Dermis blood vessel endothelial cell (primary cell): Measurements from ENCODE around the gene TMEM170B. TPM values are rescaled to one million over a fixed set of nuclear protein-coding genes. Genes with fewer than 3 reads are reported as not detected.

Source experiments
- DNase-seq: peaks from one replicate; pipeline ENCODE4 v3.0.0; 2010
- total RNA-seq: library from RNA; depleted of rRNA; stranded (reverse); fragments of >200 nt; gene quantifications from 2 replicates; pipeline ENCODE4 v1.2.3, GENCODE V29; 2014

TMEM170B gene
- total RNA-seq, 1 donor from 2014 or later: 2.4 TPM

DNA sequence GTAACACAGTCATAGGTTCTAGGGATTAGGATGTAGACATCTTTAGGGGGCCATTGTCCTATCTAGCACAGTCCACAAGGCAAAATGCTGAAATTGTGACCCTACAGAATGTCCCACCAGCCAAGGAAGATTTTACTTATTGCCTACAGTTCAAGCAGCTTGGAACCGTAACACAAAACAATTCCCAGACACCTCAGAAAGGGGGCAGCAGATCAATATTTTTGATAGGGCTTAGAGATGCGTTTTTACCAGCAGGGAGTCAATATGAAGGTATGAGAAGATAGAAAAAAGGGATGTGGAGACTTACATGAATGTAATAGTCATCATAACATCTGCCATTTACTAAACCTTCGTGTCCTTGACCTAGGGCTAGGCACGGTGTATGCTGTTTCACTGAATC, 81.0 kb downstream of the TMEM170B start:
- peak; percentile 74 for DNase-seq

GRCh38 chr6:11621119-11621518, 83.6 kb downstream of the TMEM170B start:
- DNase-seq: no peak

GRCh38 chr6:11622156-11622555, 84.6 kb downstream of the TMEM170B start:
- peak; percentile 26 for DNase-seq

- no peak for DNase-seq
Observed at GRCh38 chr6:11623272-11623671, 85.7 kb downstream of the TMEM170B start.

GRCh38 chr6:11625302-11625701, 87.8 kb downstream of the TMEM170B start:
- DNase-seq: peak; percentile 32

DNA sequence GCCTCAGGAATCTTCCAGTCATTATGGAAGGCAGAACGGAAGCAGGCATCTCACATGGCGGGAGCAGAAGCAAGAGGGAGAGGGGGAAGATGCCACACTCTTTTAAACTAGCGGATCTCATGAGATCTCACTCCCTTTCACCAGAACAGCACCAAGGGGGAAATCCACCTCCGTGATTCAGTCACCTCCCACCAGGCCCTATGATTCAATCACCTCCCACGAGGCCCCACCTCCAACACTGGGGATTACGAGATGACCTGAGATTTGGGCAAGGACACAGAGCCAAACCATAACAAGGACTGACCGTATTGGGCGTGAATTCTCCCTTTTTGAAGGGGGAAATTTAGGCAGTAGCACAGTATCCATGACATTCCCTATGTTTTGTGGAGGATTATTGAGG, 88.8 kb downstream of the TMEM170B start:
- DNase-seq: no peak

DNA sequence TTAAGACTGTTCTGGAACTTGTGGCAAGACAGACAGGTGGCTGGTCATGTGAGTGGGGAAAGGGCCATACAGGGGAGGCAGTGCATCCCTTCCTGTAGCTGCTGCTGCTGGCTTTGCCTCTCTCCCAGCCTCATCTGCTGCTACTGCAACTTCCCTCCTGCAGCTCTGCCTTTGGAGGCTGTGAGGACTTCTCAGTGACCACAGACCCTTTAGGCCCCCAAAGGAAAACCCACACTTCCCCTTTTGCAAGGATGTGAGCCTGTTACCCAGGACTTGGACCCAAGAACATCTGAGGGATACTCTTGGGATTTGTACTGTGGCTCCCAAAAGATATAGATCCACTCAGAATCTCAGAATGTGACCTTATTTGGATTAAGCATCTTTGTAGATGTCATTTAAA, 91.0 kb downstream of the TMEM170B start:
- DNase-seq: no peak

DNA sequence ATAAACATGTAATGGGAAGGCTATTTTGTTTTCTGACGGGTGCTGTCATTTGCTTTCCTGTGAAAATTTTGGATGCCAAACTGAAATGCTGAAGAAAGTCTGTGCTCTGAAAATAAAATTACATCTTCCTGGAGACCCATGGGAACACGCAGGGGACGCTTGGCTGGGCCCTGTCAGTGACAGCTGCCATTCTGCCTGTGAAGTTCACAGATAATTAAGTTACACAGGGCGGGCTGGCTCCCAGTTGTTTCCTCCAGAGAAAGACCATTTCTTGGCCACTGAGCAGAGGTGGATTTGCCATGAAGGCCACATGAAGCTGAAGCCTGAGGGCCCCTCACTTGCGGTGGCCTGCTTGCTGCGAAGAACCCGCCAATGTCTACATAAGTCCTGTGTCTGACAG, 93.5 kb downstream of the TMEM170B start:
- DNase-seq: no peak

DNA sequence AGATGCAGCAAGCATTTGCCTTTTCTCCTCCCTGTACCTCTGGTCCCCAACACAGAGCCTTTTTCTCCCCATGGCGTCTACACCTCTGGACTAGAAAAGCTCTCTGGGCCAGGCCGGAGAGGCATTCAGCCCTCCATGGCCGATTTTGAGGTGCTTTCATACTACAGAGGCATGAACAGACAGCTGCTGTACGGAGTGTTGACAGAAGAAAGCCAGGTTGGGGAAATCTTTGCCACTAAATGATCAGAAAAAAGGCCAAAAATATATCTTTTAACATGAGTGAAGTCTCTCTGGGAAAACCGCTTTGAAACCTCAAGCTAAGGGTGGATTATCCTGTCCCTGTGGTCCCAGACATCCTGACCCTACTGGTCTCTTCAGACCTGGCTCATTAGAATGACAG, 94.0 kb downstream of the TMEM170B start:
- DNase-seq: no peak

GRCh38 chr6:11632231-11632630, 94.7 kb downstream of the TMEM170B start:
- DNase-seq: no peak

GRCh38 chr6:11632795-11633511, 95.4 kb downstream of the TMEM170B start:
- no peak for DNase-seq

Other genes with a start within 250 kb of the TMEM170B start
- 0.47 and 0.85 TPM in 2 replicates for gene ADTRP, start 241.1 kb downstream of the TMEM170B start, total RNA-seq